GM21576 (cell line): ENCODE results near the gene POR.

Experiments used
- ATAC-seq: cut with Tn5 transposase; IDR thresholded peaks from one replicate; pipeline ENCODE4 v1.9.1; 2021; ENCODE audit warnings: mild to moderate bottlenecking, moderate library complexity; ENCODE audit not compliant: unreplicated experiment

The POR gene

DNA sequence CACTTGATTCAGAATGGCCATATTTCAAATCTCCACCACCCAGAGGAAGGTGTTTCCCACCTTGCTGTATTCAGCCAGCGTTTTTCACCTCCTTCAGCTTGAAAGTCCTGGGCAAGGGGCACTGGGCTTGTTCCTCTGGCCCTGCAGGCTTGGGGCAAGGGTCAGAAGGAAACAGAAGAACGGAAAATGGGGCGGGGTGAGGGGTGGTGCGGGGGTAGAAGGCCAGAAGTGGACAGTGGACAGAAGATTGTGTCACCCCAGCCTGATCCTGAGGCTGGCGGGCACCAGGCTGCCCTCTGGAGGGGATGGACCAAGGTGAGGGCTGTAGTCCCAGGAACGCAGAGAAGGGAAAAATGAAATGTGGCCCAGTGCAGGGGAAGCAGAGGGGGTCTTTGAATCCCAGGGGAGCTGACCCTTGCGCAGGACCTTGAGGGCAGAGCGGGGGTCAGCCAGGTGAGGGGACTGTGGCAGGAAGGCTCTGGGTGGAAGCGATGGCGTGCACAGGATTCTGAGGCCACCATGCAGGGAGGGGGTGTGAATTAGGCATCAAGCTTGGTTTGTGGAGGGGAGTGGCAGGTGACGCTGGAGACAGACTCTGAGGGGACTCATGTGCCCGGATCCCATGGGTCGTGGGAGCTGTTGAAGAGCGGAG lies 56.5 kb downstream of the POR start:
- no peak for ATAC-seq

DNA sequence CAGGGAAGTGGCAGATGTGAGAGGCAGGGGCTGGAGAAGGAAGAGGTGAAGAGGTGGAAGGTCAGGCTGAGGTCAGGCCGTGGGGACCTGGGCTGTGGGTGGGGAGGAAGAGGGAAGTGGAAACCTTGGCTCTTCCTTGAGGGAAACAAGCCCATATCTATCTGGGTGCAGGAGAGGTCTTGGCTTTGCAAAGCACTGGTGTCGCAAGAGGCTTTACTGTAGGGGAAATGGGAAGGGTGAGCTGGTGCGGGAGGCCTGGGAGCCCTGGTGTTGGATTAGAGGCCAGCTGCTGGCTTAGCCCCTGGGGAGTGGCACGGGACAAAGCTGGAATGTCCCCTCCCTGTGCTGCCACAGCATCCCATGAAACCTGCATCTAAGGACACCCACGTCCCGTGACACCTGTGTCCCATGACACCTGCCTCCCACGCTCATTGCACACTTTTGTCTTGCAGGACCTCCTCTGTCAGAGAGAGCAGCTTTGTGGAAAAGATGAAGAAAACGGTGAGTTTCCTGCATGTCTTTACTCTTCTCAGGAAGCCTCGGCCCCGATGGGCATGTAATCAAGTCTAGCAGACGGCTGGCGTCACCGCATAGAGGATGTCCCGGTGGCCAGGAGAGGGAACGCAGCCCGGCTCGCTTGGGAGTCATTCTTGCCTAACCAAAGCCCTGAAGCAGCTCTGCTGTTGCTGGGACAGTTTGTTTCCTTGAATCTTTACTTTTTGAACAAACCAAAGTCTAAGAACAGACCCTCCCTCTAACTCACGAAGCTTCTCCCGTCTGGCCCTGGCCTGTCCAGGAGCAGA lies 57.2 kb downstream of the POR start:
- no peak for ATAC-seq

DNA sequence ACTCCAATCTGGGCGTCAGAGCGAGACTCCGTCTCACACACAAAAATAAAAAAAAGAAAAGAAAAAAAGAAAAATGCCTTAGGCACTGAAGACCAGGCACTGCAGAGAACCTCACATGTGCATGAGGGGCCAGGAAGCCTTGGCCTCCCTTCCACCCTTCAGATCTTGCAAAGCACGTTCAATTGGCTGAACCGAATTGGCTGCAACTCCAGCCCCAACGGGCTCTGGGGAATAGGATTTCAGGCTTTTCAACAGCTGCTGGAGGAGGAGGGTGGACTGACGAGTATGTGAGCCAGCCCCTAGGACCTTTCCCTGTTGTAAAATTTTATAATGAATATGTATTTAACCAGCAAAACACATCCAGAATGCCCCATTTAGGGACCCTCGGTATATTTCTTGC lies 62.8 kb downstream of the POR start:
- no peak for ATAC-seq

DNA sequence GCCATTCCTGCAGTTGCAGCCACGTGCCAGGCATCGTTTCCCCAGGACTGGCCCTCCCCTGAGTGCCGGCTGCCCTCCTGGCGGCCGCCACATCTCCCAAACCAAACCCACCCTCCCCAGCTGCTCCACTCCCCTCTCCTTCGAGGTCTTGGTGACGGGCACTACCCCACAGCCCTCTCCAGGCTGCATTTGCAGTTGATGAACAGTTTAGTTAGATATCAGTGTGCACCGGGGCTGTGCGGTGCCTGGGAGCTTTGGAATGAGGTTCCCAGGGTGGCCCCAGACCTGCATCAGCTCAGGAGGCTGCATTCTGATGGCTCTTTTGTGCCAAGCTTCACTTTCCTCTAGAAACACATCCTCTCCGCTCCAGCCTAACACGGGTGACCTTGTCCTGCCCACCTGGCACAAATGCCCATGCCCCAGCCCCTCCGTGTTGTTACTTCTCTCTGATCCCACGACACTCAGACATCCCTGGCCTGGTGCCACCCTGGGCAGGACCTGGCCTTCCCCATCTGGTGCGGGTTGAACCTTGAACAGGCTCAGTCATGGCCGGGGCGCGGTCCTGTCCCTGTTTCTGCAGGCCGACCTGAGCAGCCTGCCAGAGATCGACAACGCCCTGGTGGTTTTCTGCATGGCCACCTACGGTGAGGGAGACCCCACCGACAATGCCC lies 64.9 kb downstream of the POR start:
- ATAC-seq, result no peak

DNA sequence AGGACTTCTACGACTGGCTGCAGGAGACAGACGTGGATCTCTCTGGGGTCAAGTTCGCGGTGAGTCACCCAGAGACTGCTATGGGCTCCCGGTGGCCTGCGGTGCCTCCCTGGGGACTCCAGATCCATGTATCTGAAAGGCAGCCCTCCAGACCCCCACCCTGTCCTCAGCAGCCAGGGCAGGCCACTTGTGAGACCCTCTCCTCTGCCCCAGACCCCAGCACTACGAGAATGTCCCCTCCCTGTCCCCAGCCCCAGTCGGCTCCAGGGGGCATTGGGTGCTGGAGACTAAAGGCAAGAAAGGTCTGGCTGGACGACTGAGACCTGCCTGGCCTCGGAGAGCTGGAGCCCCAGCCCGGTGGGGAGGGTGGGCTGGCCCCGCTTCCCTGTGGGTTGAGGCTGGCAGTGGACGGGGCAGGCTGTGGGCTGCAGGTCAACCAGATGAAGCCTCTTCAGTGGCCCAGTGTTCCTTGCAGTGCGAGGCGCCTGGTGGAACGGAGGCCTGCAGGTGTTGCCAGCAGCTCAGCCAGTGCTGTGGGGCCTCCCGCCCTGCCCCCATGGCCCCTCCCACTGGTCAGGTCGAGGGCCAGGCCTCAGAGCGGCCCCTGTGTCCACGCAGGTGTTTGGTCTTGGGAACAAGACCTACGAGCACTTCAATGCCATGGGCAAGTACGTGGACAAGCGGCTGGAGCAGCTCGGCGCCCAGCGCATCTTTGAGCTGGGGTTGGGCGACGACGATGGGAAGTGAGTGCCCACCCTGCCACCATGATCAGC lies 65.7 kb downstream of the POR start:
- ATAC-seq, result no peak

DNA sequence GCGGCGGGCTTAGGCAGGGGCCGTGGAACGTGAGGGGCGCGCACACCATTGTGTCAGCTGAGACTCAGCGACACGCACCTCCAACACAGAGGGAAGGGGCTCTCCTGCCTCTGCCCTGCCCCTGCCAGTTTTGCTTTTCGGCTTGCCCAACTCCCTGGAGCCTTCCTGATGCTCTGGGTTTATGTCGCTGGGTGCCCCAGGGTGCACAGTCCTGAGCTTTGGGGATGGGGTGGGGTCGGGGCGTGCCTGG lies 66.2 kb downstream of the POR start:
- ATAC-seq, result no peak

DNA sequence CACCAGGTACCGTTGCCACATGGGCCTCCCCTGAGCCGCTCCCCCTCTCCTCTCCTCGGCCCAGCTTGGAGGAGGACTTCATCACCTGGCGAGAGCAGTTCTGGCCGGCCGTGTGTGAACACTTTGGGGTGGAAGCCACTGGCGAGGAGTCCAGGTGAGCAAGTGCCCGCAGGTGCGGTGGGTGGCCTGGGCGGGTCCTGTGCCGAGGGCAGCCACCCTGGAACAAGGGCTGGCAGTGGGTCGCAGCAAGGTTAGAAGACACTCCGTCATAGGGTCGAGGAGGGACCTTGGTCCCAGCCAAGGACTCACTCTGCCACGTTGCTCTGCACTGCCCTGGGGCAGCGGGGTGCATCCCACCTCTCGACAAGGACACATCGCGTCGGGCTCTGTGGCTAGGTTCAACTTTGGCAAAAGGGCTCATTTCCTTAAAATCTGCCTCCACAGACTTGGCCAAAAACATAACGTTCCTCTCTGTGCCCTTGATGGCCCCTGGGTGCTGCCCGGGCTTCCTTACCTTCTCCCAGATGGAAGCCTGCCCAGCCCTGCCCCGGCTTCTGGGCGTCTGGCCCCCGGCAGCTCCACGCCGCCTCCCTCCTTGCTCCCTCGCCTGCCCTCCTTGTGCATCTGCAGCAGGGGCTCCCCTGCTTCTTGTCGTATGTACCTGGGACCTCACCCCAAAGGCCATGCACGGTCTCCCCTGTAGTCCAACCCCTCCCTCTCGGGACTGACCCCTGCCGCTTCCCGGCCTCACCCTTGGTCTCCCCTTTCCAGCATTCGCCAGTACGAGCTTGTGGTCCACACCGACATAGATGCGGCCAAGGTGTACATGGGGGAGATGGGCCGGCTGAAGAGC lies 66.7 kb downstream of the POR start:
- no peak for ATAC-seq

DNA sequence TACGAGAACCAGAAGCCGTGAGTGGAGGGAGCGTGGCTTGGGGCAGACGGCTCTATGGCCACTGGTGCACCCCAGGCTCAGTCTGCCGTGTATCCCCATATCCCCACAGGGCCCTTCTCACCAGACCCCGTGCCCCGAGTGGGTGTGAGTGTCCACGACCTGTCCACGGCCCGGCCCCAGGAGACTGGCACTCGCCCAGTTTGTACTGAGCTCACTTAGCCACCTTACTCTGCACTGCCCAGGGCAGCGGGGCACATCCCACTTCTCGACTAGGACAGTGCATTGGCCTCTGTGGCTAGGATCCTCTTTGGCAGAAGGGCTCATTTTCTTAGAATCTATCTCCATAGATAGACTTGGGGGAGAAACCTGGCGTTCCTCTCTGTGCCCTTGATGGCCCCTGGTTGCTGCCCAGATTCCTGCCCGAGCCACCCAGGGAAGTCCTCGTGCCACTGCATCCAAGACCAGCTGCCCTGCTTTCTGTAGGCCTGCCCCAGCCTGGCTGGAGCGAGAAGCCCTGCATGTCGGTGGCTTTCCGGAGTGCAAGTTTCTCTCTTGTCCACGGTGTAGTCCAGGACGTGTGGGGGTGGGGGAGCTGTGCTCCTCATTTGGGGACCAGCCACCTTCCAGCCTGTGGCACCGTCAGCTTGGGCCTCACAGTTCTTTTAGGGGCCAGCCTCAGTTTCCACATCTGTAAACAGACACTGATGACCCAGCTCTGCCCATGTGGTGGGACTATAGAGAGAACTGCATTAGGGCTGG lies 67.5 kb downstream of the POR start:
- no peak for ATAC-seq

DNA sequence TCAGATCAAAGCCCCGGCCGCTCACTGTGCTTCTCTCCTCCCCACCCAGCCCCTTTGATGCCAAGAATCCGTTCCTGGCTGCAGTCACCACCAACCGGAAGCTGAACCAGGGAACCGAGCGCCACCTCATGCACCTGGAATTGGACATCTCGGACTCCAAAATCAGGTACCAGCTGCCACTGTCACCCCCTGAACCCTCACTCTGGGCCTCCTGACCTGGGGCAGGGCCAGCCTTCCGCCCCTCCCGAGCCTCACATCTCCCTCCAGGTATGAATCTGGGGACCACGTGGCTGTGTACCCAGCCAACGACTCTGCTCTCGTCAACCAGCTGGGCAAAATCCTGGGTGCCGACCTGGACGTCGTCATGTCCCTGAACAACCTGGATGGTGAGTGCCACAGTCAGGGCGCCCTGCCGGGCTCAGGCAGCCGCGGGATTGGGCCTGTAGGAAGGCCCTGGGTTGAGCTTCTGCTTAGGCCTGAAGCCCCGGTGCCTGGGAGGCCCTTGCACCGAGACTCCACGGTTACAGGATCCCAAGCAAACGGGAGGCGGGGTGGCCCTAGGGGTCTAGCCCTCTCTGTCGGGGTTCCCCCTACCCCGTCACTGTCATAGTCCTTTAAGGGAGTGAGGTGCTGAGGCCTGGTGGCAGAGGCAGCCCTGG lies 68.6 kb downstream of the POR start:
- no peak for ATAC-seq

DNA sequence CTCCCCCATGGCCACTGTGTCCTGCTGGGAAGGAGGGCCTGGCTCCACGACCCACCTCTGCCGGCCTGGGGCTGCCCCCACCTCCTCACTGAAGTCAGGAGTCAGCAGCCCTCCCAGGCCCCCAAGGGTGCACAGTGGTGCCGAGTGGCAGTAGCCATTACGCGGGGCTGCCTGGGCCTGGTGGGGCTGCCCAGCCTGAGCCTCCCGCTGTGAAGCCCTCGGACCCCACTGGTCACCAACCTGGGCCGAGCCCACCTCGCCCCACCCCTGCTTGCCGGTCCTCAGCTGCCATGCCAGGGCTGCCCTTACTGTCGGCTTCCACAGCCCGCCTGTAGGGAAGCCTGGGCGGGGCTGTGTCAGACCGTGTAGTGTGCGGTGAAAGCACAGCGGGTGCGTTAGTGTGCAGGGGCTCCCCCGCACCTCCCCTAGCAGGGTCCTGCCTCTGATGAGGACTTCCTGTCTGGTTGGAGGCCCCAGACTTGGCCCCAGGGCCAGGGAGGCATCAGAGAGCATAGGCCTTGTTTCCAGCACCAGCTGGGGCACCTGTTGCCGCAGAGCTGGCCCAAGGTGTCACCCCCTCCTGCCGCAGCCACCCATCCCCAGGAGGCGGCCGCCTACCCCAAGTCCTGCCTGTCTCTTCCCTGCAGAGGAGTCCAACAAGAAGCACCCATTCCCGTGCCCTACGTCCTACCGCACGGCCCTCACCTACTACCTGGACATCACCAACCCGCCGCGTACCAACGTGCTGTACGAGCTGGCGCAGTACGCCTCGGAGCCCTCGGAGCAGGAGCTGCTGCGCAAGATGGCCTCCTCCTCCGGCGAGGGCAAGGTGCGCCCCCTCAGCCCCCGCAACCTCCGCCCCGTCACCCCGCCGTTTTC lies 69.4 kb downstream of the POR start:
- ATAC-seq, result no peak

DNA sequence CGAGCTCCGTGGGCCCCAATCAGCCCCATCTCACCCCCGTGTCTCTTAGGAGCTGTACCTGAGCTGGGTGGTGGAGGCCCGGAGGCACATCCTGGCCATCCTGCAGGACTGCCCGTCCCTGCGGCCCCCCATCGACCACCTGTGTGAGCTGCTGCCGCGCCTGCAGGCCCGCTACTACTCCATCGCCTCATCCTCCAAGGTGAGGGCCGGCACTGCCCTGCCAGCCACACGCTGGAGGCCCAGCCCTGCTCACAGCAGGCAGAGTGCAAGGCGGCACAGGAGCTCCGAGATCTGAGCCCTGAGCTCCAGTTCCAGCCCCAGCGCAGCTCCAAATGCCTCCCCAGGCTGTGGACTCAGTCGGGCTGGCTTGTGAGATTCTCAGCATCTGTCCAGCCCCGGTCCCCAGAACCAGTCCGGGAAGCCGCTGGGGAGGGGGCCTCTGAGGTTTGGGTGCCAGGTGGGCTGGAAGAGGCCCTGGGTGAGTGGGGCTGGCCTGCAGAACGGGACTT lies 70.1 kb downstream of the POR start:
- ATAC-seq, result no peak

DNA sequence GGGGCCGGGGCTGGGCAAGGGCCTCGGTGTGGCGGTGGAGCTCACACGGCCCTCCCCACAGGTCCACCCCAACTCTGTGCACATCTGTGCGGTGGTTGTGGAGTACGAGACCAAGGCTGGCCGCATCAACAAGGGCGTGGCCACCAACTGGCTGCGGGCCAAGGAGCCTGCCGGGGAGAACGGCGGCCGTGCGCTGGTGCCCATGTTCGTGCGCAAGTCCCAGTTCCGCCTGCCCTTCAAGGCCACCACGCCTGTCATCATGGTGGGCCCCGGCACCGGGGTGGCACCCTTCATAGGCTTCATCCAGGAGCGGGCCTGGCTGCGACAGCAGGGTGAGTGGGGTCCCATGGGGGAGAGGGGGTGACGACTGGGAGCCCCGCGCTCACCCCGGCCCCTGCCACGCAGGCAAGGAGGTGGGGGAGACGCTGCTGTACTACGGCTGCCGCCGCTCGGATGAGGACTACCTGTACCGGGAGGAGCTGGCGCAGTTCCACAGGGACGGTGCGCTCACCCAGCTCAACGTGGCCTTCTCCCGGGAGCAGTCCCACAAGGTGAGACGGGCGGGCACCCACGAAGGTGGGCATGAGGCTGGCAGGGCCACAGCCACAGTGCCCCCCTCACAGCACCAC lies 70.7 kb downstream of the POR start:
- no peak for ATAC-seq

DNA sequence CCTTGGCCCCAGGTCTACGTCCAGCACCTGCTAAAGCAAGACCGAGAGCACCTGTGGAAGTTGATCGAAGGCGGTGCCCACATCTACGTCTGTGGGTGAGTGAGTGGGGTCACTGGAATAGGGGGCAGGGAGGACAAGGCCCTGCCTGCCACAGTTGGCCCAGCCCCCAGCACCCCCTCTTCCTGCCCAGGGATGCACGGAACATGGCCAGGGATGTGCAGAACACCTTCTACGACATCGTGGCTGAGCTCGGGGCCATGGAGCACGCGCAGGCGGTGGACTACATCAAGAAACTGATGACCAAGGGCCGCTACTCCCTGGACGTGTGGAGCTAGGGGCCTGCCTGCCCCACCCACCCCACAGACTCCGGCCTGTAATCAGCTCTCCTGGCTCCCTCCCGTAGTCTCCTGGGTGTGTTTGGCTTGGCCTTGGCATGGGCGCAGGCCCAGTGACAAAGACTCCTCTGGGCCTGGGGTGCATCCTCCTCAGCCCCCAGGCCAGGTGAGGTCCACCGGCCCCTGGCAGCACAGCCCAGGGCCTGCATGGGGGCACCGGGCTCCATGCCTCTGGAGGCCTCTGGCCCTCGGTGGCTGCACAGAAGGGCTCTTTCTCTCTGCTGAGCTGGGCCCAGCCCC lies 71.3 kb downstream of the POR start:
- no peak for ATAC-seq

DNA sequence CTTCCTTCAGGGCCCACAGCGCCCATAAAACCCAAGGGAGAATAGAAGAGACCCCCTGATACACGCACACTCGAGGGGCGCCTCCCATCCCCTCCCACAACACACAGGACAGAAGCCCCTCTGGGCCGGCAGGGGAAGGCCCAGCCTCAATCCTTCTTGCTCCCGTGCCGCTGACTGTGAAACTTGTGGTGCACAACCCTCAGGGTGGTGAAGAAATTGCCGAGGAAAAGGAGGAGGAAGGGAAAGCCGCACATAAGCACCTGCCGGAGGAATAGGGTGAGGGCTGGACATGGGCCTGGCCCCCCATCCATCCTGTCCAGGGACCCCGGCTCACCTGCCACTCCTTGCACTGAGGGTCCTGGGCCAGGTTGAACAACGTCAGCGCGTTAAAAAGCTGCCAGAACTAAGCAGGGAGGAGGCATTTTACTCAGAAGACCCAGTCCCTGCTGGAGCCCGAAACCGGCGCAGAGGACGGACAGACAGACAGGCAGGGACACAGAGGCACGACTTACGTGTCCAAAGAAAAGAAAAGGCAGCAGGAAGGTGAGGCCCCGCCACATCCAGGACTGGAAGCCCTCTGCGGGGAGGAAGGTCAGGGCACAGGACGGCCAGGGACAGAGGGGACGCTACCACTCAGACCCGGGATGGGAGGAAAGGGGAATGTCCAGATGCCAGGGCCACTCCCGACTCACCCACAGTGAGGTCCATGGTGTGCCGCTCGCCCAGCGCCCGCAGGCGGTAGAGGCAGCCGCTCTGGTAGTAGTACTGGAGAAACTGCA lies 72.3 kb downstream of the POR start:
- ATAC-seq, result no peak

DNA sequence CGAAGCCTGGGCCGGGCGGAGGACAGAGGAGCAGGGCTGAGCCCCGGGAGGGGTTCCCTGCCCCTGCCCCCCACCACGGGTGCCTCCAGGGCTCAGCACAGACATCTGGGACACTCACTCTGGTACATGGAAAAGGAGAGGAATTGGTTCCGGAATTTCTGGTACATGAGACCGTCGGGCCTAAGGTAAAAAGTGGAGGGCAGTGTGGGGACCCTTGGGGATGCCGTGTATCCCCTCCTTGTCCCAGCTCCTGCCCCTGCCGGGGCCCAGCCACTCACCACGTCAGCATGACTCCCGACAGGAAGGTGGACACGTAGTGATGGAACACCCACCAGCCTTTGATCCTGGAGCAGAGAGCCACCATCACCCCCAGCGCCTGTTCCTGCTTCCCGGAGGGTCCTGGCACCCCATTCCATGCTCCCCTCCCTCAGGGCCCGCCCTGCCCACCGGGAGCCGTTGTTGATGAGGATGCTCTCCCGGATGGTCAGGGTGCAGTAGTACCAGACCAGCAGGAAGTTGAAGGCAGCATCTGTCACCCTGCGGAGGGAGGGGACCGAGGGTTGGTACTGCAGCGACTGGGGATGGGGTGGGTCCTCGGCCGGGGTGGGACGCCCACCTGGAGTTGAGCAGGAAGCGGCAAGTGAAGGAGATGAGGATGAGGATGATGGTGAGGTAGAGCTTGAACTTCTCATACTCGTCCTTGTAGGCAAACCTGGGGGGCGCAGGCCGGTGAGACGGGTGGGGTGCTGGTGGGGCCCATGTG lies 73.0 kb downstream of the POR start:
- ATAC-seq, result no peak
